NCI-H460 (cell line): ENCODE results near the gene DVL1. TPM values are rescaled to one million over a fixed set of nuclear protein-coding genes. Genes with fewer than 3 reads are reported as not detected.
"Not testable (repeated sequence)": the region's sequence is repeated elsewhere in the genome, so short reads cannot be mapped to it uniquely, and the experiment has no call there.

Experiments used
- DNase-seq: peaks from one replicate; pipeline ENCODE4 v3.0.0-alpha.2; 2016; ENCODE audit warnings: low read depth; ENCODE audit errors: extremely low read depth
- polyA plus RNA-seq: library from polyadenylated mRNA; depleted of rRNA; stranded (reverse); fragments of >200 nt; gene quantifications from 2 replicates; pipeline ENCODE4 v1.2.3, GENCODE V29; 2014; cell fraction: nucleus; rRNA removed
- total RNA-seq: library from RNA; depleted of rRNA; stranded (reverse); fragments of >200 nt; shearing (Covaris generic); gene quantifications from 2 replicates; pipeline ENCODE4 v1.2.3, GENCODE V29; 2014; rRNA removed

Gene DVL1
- total RNA-seq = 53.7 and 55.3 TPM in 2 replicates
- 173 and 206 TPM in 2 replicates for polyA plus RNA-seq

- DNase-seq = peak; percentile 28
Observed at GRCh38 chr1:1349256-1350012, at the start of gene DVL1. TSS of gene DVL1 (minus strand) at chr1:1349418. CDS start at chr1:1349065, 353 bp downstream.

- DNase-seq = no peak
Observed at GRCh38 chr1:1398677-1399186, 49.5 kb upstream of the DVL1 start.

- peak; percentile 20 for DNase-seq
Observed at GRCh38 chr1:1397839-1398523, 48.8 kb upstream of the DVL1 start.

GRCh38 chr1:1395166-1395565, 45.9 kb upstream of the DVL1 start:
- DNase-seq = no peak

GRCh38 chr1:1394116-1394515, 44.9 kb upstream of the DVL1 start:
- DNase-seq = no peak

- DNase-seq = no peak
Observed at GRCh38 chr1:1393428-1393827, 44.2 kb upstream of the DVL1 start.

- DNase-seq = no peak
Observed at GRCh38 chr1:1393014-1393413, 43.8 kb upstream of the DVL1 start.

GRCh38 chr1:1391225-1391624, 42.0 kb upstream of the DVL1 start:
- DNase-seq = no peak

GRCh38 chr1:1390675-1391074, 41.5 kb upstream of the DVL1 start:
- no peak for DNase-seq

- DNase-seq = no peak
Observed at GRCh38 chr1:1388078-1388472, 38.9 kb upstream of the DVL1 start.

GRCh38 chr1:1387098-1388077, 38.2 kb upstream of the DVL1 start:
- no peak for DNase-seq

GRCh38 chr1:1385931-1386330, 36.7 kb upstream of the DVL1 start:
- DNase-seq = no peak

- DNase-seq = not testable (repeated sequence)
Observed at GRCh38 chr1:1385339-1385738, 36.1 kb upstream of the DVL1 start.

GRCh38 chr1:1381294-1381693, 32.1 kb upstream of the DVL1 start:
- DNase-seq = no peak

- DNase-seq = no peak
Observed at GRCh38 chr1:1380860-1381259, 31.6 kb upstream of the DVL1 start.

GRCh38 chr1:1377540-1378205, 28.5 kb upstream of the DVL1 start:
- DNase-seq = no peak

- no peak for DNase-seq
Observed at GRCh38 chr1:1376551-1377226, 27.5 kb upstream of the DVL1 start.

- DNase-seq = peak; percentile 98
Observed at GRCh38 chr1:1374929-1375662, 25.9 kb upstream of the DVL1 start, which contains the start of gene AURKAIP1. TSS of gene AURKAIP1 (minus strand) at chr1:1375207. CDS start at chr1:1374756, 451 bp downstream.

- no peak for DNase-seq
Observed at GRCh38 chr1:1374589-1374928, 25.3 kb upstream of the DVL1 start.
